Liver (tissue), 3 donors: Measurements from ENCODE around the gene SEPTIN8.

ENCODE experiments used
- ATF3 ChIP-seq: IDR thresholded peaks from 2 replicates; pipeline ENCODE4 v1.6.1; 2016; ENCODE audit warnings: antibody characterized with exemption
- CTCF ChIP-seq: fragments of 150-350 bp; IDR thresholded peaks from 2 replicates; pipeline ENCODE4 v1.5.1; 2017; ENCODE audit warnings: improper control_type of control experiment, low read depth, low read length; ENCODE audit not compliant: missing input control
- EGR1 ChIP-seq, 2 donors: IDR thresholded peaks; 2 replicates each; pipeline ENCODE4 v1.6.1; 2016 to 2018; ENCODE audit warnings: antibody characterized with exemption in 2 of 2, low read depth in 2 of 2
- GABPA ChIP-seq, 2 donors: IDR thresholded peaks in 1 of 2; conservative IDR thresholded peaks in 1 of 2; 2 replicates each; pipeline ENCODE4 v1.6.1; 2016; ENCODE audit warnings: antibody characterized with exemption in 2 of 2, mild to moderate bottlenecking in 1 of 2, moderate library complexity in 1 of 2
- JUND ChIP-seq, 2 donors: IDR thresholded peaks; 2 replicates each; pipeline ENCODE4 v1.6.1; 2016; ENCODE audit warnings: antibody characterized with exemption in 2 of 2
- MAX ChIP-seq: IDR thresholded peaks from 2 replicates; pipeline ENCODE4 v1.6.1; 2016; ENCODE audit warnings: antibody characterized with exemption
- NR2F2 ChIP-seq: IDR thresholded peaks from 2 replicates; pipeline ENCODE4 v1.6.1; 2016; ENCODE audit warnings: antibody characterized with exemption
- RAD21 ChIP-seq, 2 donors: IDR thresholded peaks; 2 replicates each; pipeline ENCODE4 v1.6.1; 2016; ENCODE audit warnings: antibody characterized with exemption in 2 of 2, mild to moderate bottlenecking in 2 of 2
- SP1 ChIP-seq: IDR thresholded peaks from 2 replicates; pipeline ENCODE4 v1.6.1; 2018; ENCODE audit warnings: antibody characterized with exemption, mild to moderate bottlenecking
- TAF1 ChIP-seq: conservative IDR thresholded peaks from 2 replicates; pipeline ENCODE4 v1.6.1; 2016; ENCODE audit warnings: antibody characterized with exemption, mild to moderate bottlenecking
- YY1 ChIP-seq: IDR thresholded peaks from 2 replicates; pipeline ENCODE4 v1.6.1; 2016; ENCODE audit warnings: antibody characterized with exemption, mild to moderate bottlenecking
- ZBTB33 ChIP-seq: IDR thresholded peaks from 2 replicates; pipeline ENCODE4 v1.6.1; 2016; ENCODE audit warnings: antibody characterized with exemption
- TF ChIP-seq, protein P1 (sequence below): IDR thresholded peaks from 2 replicates; pipeline ENCODE4 v1.6.1; 2016; ENCODE audit warnings: antibody characterized with exemption, mild to moderate bottlenecking
- donor health status: healthy.
- donor health status: healthy.

GRCh38 chr5:132764671-132765238, 12.3 kb downstream of the SEPTIN8 start:
- TF ChIP-seq CTCF (no peak), ZBTB33 (no peak), GABPA (IDR thresholded peaks at IDR 0.05 in 1 of 2, conservative IDR thresholded peaks at IDR 0.05 in 1 of 2) (no peak), RAD21 (IDR thresholded peaks at IDR 0.05) (no peak), EGR1 (IDR thresholded peaks at IDR 0.05; ENCODE audit: low read depth in 2 of 2) (no peak), TAF1 (no peak), YY1 (no peak), JUND (IDR thresholded peaks at IDR 0.05) (no peak), SP1 (no peak), NR2F2 (no peak), ATF3 (no peak), MAX (no peak)
- TF ChIP-seq, protein P1, sequence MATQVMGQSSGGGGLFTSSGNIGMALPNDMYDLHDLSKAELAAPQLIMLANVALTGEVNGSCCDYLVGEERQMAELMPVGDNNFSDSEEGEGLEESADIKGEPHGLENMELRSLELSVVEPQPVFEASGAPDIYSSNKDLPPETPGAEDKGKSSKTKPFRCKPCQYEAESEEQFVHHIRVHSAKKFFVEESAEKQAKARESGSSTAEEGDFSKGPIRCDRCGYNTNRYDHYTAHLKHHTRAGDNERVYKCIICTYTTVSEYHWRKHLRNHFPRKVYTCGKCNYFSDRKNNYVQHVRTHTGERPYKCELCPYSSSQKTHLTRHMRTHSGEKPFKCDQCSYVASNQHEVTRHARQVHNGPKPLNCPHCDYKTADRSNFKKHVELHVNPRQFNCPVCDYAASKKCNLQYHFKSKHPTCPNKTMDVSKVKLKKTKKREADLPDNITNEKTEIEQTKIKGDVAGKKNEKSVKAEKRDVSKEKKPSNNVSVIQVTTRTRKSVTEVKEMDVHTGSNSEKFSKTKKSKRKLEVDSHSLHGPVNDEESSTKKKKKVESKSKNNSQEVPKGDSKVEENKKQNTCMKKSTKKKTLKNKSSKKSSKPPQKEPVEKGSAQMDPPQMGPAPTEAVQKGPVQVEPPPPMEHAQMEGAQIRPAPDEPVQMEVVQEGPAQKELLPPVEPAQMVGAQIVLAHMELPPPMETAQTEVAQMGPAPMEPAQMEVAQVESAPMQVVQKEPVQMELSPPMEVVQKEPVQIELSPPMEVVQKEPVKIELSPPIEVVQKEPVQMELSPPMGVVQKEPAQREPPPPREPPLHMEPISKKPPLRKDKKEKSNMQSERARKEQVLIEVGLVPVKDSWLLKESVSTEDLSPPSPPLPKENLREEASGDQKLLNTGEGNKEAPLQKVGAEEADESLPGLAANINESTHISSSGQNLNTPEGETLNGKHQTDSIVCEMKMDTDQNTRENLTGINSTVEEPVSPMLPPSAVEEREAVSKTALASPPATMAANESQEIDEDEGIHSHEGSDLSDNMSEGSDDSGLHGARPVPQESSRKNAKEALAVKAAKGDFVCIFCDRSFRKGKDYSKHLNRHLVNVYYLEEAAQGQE: no peak
